Measurements from ENCODE around the gene ADSS2.

GRCh38 chr1:244367399-244368114 lies 84.2 kb downstream of the ADSS2 start:
- no peak for TF ChIP-seq CTCF (IDR thresholded peaks at IDR 0.05 in 4 of 5, conservative IDR thresholded peaks at IDR 0.05 in 1 of 5)
- TF ChIP-seq POLR2A (IDR thresholded peaks at IDR 0.05) = no peak
